B cell (primary cell): ENCODE data around the gene HECTD1. TPM values are rescaled to one million over a fixed set of nuclear protein-coding genes. Genes with fewer than 3 reads are reported as not detected.

Experiments used
- ATAC-seq: fragments of 200-7000 bp; cut with Tn5 transposase; one replicate; pipeline ENCODE4 v1.10.0; 2021; ENCODE audit warnings: low read depth, mild to moderate bottlenecking, moderate number of reproducible peaks, moderate library complexity
- CTCF ChIA-PET: fragments of 350-600 bp; sonication (Branson Sonifier 250); formaldehyde crosslinking; loops from one replicate; lab custom pipeline; 2021; ENCODE audit warnings: antibody characterized with exemption, inconsistent platforms; lab: Charles Lee
- POLR2A ChIA-PET: fragments of 350-600 bp; sonication (Branson Sonifier 250); formaldehyde crosslinking; loops from one replicate; lab custom pipeline; 2021; ENCODE audit warnings: antibody characterized with exemption; lab: Charles Lee
- DNase-seq: peaks from one replicate; pipeline ENCODE4 v3.0.0; 2013
- H2AFZ ChIP-seq: 2 replicates; pipeline ENCODE4 v1.6.1; 2012; ENCODE audit warnings: mild to moderate bottlenecking, low read depth, low read length; ENCODE audit not compliant: insufficient read depth, poor library complexity, severe bottlenecking
- H3K27ac ChIP-seq, 2 donors: 1 replicate in 1 of 2; 2 replicates in 1 of 2; pipeline ENCODE4 v1.5.1; 2012 to 2013; ENCODE audit warnings: low read length in 2 of 2, mild to moderate bottlenecking in 2 of 2, moderate library complexity in 1 of 2
- H3K27me3 ChIP-seq, 4 experiments: fragments of 200-600 bp in 1 of 4; sonication (generic) in 1 of 4; replicated peaks in 1 of 4; 1 replicate in 2 of 4; 2 replicates in 2 of 4; pipeline versions ENCODE4 v1.6.1 to v1.7.0; 2013 to 2016; ENCODE audit warnings: low read length in 3 of 4, mild to moderate bottlenecking in 2 of 4, mixed read lengths in 1 of 4, moderate library complexity in 1 of 4; ENCODE audit not compliant: insufficient read depth in 4 of 4, control insufficient read depth in 3 of 4; ENCODE audit errors: control extremely low read depth in 1 of 4
- H3K36me3 ChIP-seq, 2 experiments: replicated peaks in 1 of 2; 1 replicate in 1 of 2; 2 replicates in 1 of 2; pipeline versions ENCODE4 v1.6.1 to v1.7.1; 2013; ENCODE audit warnings: low read length in 1 of 2; ENCODE audit not compliant: insufficient read depth in 2 of 2, control insufficient read depth in 1 of 2; ENCODE audit errors: control extremely low read depth in 1 of 2, extremely low read depth in 1 of 2
- H3K4me1 ChIP-seq, 2 donors: fragments of 200-600 bp in 1 of 2; sonication (generic) in 1 of 2; 1 replicate in 1 of 2; 2 replicates in 1 of 2; pipeline versions ENCODE4 v1.5.1 to v1.6.1; 2013 to 2017; ENCODE audit warnings: low read length in 2 of 2; ENCODE audit not compliant: control insufficient read depth in 2 of 2, insufficient read depth in 2 of 2
- H3K4me2 ChIP-seq: replicated peaks from 2 replicates; pipeline ENCODE3; 2012; ENCODE audit warnings: mild to moderate bottlenecking, low read depth, low read length; ENCODE audit not compliant: poor library complexity, severe bottlenecking
- H3K4me3 ChIP-seq, 5 experiments: fragments of 200-600 bp in 1 of 5; sonication (generic) in 1 of 5; 1 replicate in 3 of 5; 2 replicates in 2 of 5; pipeline versions ENCODE4 v1.5.1 to v1.7.0; 2011 to 2016; ENCODE audit warnings: low read length in 4 of 5, mild to moderate bottlenecking in 4 of 5, low read depth in 2 of 5, control low read depth in 1 of 5, moderate library complexity in 1 of 5; ENCODE audit not compliant: insufficient read depth in 1 of 5; ENCODE audit errors: control extremely low read depth in 1 of 5, extremely low read depth in 1 of 5
- H3K79me2 ChIP-seq: fragments of 200-600 bp; sonication (generic); one replicate; pipeline ENCODE4 v1.6.0; 2016; ENCODE audit warnings: low read length; ENCODE audit not compliant: control insufficient read depth, insufficient read depth
- H3K9ac ChIP-seq: fragments of 200-600 bp; sonication (generic); 2 replicates; pipeline ENCODE4 v1.6.1; 2017; ENCODE audit warnings: mild to moderate bottlenecking, low read length, moderate library complexity
- H3K9me3 ChIP-seq, 3 donors: one replicate each; pipeline versions ENCODE4 v1.6.1 to v1.7.1; 2013; ENCODE audit warnings: low read length in 2 of 3; ENCODE audit not compliant: control insufficient read depth in 2 of 3, insufficient read depth in 1 of 3; ENCODE audit errors: control extremely low read depth in 1 of 3
- H4K20me1 ChIP-seq: 2 replicates; pipeline ENCODE4 v1.6.0; 2012; ENCODE audit warnings: mild to moderate bottlenecking, low read length; ENCODE audit not compliant: insufficient read depth, control insufficient read depth, poor library complexity, severe bottlenecking
- H3K27ac Mint-ChIP-seq: one replicate; pipeline ENCODE4 v1.8.0; 2021; ENCODE audit warnings: mixed read lengths
- H3K27me3 Mint-ChIP-seq: one replicate; pipeline ENCODE4 v1.8.0; 2021; ENCODE audit warnings: mixed read lengths
- H3K4me1 Mint-ChIP-seq: one replicate; pipeline ENCODE4 v1.8.0; 2021; ENCODE audit warnings: mixed read lengths
- H3K4me3 Mint-ChIP-seq: one replicate; pipeline ENCODE4 v1.8.0; 2021; ENCODE audit warnings: mixed read lengths
- H3K9me3 Mint-ChIP-seq: one replicate; pipeline ENCODE4 v1.8.0; 2022; ENCODE audit warnings: mixed read lengths; ENCODE audit not compliant: insufficient read depth
- EZH2 ChIP-seq: IDR thresholded peaks from 2 replicates; pipeline ENCODE4 v1.6.1; 2012; ENCODE audit warnings: borderline replicate concordance, low read depth, mild to moderate bottlenecking, moderate library complexity, low read length; ENCODE audit not compliant: insufficient read depth, poor library complexity, severe bottlenecking
- WGBS: methylation state at CpG from one replicate; pipeline ENCODE4 v1.1.5; 2013; ENCODE audit warnings: missing lambda C conversion rate; ENCODE audit not compliant: insufficient coverage; 5-methylcytosine and 5-hydroxymethylcytosine counted together
- intact Hi-C: fragments of 100-400 bp; cut with micrococcal nuclease; formaldehyde crosslinking; loops from one replicate; pipeline ENCODE4 v1.10.0; 2022
- polyA plus RNA-seq: library from polyadenylated mRNA; depleted of rRNA; stranded (reverse); fragments of >200 nt; gene quantifications from 2 replicates; pipeline ENCODE4 v1.2.3, GENCODE V29; 2012
- small RNA-seq: library from RNA; depleted of rRNA; stranded (forward); fragments of <200 nt; gene quantifications from one replicate; pipeline ENCODE3, GENCODE V24; 2012; ENCODE audit warnings: low replicate concordance, low read depth; ENCODE audit not compliant: insufficient read length
- total RNA-seq, 2 donors: library from RNA; stranded (reverse); fragments of 120-200 nt in 1 of 2; gene quantifications; 1 replicate in 1 of 2; 2 replicates in 1 of 2; pipeline versions ENCODE4 v1.2.3 to v1.2.4, GENCODE V29; 2013 to 2022
- TF ChIP-seq, protein P1 (sequence below): fragments of 200-600 bp; IDR thresholded peaks from one replicate; pipeline ENCODE4 v1.8.0; 2022; ENCODE audit warnings: antibody characterized with exemption, mild to moderate bottlenecking

The HECTD1 gene
- total and polyA plus RNA-seq, 2 donors (not counting 1 experiment from before 2014, with no cell fraction given): 63.1 to 184 TPM

DNA sequence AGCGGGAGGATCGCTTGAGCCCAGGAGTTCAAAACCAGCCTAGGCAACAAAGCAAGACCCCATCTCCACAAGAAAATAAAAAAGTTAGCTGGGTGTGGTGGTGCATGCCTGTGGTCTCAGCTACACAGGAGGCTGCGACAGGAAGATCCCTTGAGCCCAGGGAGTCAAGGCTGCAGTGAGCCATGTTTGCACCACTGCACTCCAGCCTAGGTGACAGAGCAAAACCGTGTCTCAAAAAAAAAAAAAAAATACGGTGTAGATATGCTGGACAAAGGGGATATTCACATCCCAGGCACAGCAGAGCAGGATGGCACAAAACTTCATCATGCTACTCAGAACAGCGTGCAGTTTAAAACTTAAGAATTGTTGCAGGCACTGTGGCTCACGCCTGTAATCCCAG lies 156.6 kb downstream of the HECTD1 start:
- TF ChIP-seq, protein P1, sequence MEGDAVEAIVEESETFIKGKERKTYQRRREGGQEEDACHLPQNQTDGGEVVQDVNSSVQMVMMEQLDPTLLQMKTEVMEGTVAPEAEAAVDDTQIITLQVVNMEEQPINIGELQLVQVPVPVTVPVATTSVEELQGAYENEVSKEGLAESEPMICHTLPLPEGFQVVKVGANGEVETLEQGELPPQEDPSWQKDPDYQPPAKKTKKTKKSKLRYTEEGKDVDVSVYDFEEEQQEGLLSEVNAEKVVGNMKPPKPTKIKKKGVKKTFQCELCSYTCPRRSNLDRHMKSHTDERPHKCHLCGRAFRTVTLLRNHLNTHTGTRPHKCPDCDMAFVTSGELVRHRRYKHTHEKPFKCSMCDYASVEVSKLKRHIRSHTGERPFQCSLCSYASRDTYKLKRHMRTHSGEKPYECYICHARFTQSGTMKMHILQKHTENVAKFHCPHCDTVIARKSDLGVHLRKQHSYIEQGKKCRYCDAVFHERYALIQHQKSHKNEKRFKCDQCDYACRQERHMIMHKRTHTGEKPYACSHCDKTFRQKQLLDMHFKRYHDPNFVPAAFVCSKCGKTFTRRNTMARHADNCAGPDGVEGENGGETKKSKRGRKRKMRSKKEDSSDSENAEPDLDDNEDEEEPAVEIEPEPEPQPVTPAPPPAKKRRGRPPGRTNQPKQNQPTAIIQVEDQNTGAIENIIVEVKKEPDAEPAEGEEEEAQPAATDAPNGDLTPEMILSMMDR: no peak
- TF ChIP-seq EZH2: no peak
- intact Hi-C loops: no loop called here
- WGBS: 90% methylated on average over 3 of the region's 7 CpGs

More for the DNA sequence above, 156.6 kb downstream of the HECTD1 start:
- H3K27me3 ChIP-seq: no peaks in the 10 kb centered on the region
- no peaks in the 10 kb centered on the region for H4K20me1 ChIP-seq
- H3K4me3 ChIP-seq: no peak overlapping the region
- Mint-ChIP-seq H3K27ac (no peak overlapping the region), H3K27me3 (no peaks in the 10 kb centered on the region), H3K4me1 (peaks cover 2% of the 10 kb centered on the region), H3K4me3 (no peak overlapping the region), H3K9me3 (no peaks in the 10 kb centered on the region)
- H3K9me3 ChIP-seq: no peaks in the 10 kb centered on the region
- H2AFZ ChIP-seq: no peak overlapping the region
- H3K79me2 ChIP-seq: peaks cover 20% of the 10 kb centered on the region
- no peak overlapping the region for H3K4me2 ChIP-seq
- POLR2A ChIA-PET: no interaction called here
- DNase-seq: no peak
- peaks cover 0 to 3% of the 10 kb centered on the region in 2 experiments for H3K36me3 ChIP-seq
- CTCF ChIA-PET: no interaction called here
- no peaks in the 10 kb centered on the region for H3K4me1 ChIP-seq
- no peak overlapping the region for H3K27ac ChIP-seq
- no peak for ATAC-seq
- no peak overlapping the region for H3K9ac ChIP-seq

Small RNA genes within 50 kb of the gene (small RNA-seq; reads per million reads assigned to genes)
- gene RF00019: not detected
- gene RNU6-541P: not detected

Other genes starting within 250 kb of the HECTD1 start
- 15.9 and 21.1 TPM in 2 replicates for gene AP4S1, start 182.1 kb downstream of the HECTD1 start, total RNA-seq
- 3.4 and 5.1 TPM in 2 replicates for gene AP4S1, start 182.1 kb downstream of the HECTD1 start, polyA plus RNA-seq
- gene STRN3, start 181.4 kb downstream of the HECTD1 start, total RNA-seq: 40.9 and 43.9 TPM in 2 replicates
- gene STRN3, start 181.4 kb downstream of the HECTD1 start, polyA plus RNA-seq: 7.7 and 14.5 TPM in 2 replicates
- 19.1 and 22.1 TPM in 2 replicates for gene HEATR5A, start 212.8 kb upstream of the HECTD1 start, total RNA-seq
- gene HEATR5A, start 212.8 kb upstream of the HECTD1 start, polyA plus RNA-seq: 4.8 and 5.6 TPM in 2 replicates
- 12.5 and 14.1 TPM in 2 replicates for gene DTD2, start 249.7 kb upstream of the HECTD1 start, total RNA-seq
- gene DTD2, start 249.7 kb upstream of the HECTD1 start, polyA plus RNA-seq: 11.9 and 14.8 TPM in 2 replicates